NAMALWA (cell line): Measurements from ENCODE around the gene NDST1.

ENCODE experiments used
- DNase-seq: peaks from one replicate; pipeline ENCODE4 v3.0.0-alpha.2; 2015; ENCODE audit warnings: low spot score

Gene NDST1

GRCh38 chr5:150544611-150545219 is 36.8 kb downstream of the NDST1 start:
- peak; percentile 89 for DNase-seq

- no peak for DNase-seq
These were observed 37.3 kb downstream of the NDST1 start for GRCh38 chr5:150545246-150545645.

DNA sequence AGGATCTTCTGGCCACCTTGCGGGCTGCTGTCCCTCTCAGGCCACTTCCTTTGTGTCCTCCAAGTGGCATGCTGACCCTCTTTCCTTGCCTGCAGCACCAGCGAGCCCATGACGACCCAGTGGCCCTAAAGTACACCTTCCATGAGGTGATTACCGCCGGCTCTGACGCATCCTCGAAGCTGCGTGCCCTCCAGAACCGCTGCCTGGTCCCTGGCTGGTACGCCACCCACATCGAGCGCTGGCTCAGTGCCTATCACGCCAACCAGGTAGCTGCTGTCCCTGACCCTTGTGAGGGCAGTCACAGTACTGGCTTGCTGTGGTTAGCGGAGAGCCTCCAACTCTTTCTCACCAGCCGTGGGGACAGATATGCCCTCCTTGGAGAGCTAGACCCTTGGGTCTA is 40.2 kb downstream of the NDST1 start:
- no peak for DNase-seq

DNA sequence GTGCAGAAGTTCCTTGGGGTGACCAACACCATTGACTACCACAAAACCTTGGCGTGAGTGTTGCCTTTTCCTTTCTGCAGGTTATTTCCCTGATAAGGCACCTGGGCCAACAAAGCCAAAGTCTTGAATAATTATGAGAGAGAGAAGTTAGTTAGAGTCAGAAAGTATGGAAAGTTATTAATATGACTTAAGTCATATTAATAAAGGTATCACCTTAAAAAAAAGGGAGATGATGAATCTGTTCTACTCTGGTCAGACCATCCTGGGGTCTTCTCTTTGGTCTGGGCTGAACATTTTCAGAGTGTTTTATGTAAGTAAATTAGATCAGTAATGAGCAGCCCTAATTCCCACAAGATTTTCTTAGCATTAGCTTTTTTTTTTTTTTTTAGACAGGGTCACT is 41.8 kb downstream of the NDST1 start:
- no peak for DNase-seq

GRCh38 chr5:150550286-150550685 is 42.4 kb downstream of the NDST1 start:
- DNase-seq = no peak

DNA sequence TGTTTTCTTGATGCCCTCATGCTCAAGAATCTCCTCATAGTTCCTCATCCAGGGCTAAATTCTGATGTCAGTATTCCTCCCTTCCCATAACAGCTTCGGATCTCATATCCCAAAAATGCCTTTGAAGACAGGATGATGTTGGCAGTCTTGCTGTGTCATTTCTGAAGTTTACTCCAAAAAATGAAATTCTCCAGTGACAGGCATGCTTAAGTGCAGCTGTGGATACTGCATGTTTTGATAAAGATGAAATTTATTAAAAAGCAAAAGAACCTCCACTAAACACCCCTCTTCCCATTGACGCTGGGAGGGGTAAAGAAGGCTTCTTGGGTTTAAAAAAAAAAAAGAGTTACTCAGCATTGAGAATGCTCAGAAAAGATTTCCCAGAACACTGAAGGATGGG is 43.1 kb downstream of the NDST1 start:
- no peak for DNase-seq

GRCh38 chr5:150553402-150553801 is 45.5 kb downstream of the NDST1 start:
- DNase-seq = no peak

DNA sequence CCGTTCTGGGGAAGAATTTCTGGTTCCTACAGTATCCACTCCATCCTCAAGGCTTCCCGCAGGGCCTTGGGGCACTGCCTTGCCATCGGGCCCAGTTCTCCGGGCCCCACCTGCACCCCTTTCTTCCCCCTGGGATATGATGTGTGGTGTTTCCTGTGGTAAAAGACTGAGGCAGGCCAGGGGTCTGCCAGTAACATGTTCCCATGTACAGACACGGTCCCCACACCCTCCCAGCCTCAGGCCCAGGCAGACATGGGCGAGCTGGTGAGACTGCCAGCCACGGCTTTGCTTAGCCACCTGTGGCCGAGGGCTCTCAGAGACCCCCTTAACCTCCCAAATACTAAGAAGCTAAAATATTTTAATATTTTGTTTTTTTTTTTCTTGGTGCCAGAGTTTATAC is 46.0 kb downstream of the NDST1 start:
- no peak for DNase-seq

DNA sequence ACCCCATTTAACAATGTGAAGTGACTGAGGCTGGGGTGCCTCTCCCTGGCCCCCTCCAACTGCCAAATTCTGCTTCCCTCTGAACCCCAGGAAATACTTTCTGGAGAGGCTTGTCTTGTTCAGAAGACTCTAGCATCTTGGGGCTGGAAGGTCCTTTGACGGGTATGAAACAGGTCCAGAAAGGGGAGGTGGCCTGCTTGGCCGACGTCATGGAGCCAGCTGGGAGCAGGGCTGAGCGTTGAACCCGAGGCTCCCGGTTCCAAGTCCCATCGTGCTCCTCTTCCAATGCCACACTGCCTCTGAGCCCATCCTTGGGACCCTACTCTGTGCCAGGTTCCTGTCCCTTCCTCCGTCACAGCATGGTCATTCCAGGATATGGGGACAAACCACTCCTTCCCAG is 46.9 kb downstream of the NDST1 start:
- no peak for DNase-seq

DNA sequence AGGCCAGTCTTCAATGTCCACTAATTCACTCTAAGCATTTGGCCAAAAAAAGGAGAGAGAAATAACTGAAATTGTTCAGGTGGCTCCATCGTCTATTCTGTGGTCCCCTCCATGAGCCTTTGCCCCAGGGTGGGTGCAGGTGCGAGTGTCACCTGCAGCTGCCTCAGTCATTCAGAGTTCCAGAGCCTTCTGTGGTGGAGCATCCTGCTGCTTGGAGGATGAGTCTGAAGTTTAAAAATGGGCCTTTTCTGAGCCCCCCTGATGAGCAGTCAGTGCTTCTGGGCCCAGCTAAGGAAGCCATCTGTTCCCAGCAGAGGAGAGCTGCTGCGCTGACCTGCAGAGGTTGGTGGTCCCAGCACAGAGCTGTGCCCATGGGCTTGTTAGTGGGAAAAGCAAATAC is 48.2 kb downstream of the NDST1 start:
- no peak for DNase-seq

- no peak for DNase-seq
These were observed 49.1 kb downstream of the NDST1 start for GRCh38 chr5:150556859-150557508.

GRCh38 chr5:150557509-150557872 is 49.6 kb downstream of the NDST1 start:
- DNase-seq = no peak

GRCh38 chr5:150558088-150558621 is 50.2 kb downstream of the NDST1 start:
- no peak for DNase-seq

DNA sequence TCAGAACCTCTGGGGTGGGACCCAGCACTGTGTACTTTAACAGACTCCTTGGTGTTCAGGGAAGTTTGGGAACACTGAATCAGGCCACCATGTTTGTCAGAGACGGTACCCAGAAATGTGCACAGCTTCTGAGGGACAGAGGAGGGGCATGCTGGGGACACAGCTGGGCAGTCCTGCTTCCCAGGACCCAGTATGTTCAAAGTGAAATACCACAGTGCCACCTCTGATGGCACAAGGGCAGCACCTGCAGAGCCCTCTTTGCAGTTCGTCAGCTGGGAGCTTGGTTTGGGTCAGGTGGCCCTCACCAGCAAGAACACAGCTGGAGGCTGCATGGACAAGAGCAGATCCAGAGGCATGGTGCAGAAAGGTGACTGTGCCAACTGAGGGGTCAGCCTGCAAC is 51.2 kb downstream of the NDST1 start:
- no peak for DNase-seq

DNA sequence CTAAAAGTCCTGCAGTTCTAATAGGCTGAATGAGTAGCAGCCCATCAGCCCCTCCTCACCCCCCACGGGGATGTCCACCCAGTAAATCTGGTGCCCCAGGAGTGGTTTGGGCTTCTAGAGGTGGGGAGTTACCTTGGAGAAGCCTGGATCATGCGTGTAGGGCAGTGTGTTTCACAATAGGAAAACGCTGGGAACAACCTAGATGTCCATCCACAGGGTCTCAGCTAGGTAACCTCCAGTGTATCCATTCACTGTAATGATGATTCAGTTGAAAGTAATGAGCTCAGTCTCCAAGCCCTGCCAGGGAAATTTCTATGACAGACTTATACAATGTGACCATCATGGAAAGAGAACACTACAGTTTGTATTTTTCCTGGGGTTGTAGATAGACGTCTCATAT is 51.8 kb downstream of the NDST1 start:
- DNase-seq = no peak

GRCh38 chr5:150560401-150561191 is 52.7 kb downstream of the NDST1 start:
- peak; percentile 92 for DNase-seq

- no peak for DNase-seq
These were observed 53.2 kb downstream of the NDST1 start for GRCh38 chr5:150561192-150561512.

- no peak for DNase-seq
These were observed 53.8 kb downstream of the NDST1 start for GRCh38 chr5:150561571-150562275.

- peak; percentile 69 for DNase-seq
These were observed 54.9 kb downstream of the NDST1 start for GRCh38 chr5:150562832-150563231.

DNA sequence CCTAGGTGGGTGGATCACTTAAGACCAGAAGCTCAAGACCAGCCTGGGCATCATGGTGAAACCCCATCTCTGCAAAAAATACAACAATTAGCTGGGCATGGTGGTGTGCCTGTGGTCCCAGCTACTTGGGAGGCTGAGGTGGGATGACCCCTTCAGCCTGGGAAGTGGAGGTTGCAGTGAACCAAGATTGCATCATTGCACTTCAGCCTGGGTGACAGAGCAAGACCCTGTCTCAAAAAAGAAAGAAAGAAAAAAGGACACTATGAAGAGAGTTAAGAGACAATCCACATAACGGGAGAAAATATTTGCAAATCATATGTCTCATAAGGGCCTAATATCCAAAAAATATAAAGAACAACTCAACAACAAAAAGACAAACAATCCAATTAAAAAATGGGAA is 57.9 kb downstream of the NDST1 start:
- no peak for DNase-seq

GRCh38 chr5:150567031-150567717 is 59.2 kb downstream of the NDST1 start:
- DNase-seq = no peak

DNA sequence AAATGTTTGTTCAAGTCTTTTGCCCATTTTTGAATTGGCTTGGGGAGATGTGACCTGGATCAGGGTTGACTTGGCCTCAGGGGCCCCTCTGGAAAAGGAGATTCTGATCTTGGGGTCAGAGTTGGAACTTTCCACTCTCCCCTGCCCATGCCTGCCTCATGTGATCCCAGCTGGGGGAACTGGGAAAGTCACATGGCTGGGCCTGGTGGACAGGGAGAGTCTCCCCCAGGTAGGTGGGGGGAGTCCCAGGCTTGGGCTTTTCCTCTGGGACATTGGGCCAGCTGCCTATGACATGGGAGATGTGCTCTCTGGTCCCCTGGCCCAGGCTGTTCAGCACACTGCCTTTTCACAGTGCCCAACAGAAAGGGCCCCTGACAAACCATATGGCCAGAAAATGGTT is 60.7 kb downstream of the NDST1 start:
- no peak for DNase-seq
